KG1 (cell line): ENCODE measurements around the gene RBP3.

Experiments
- DNase-seq: peaks from one replicate; lab custom pipeline; 2025; lab: John Stamatoyannopoulos, UW

The RBP3 gene

GRCh38 chr10:47319784-47320183 lies 28.4 kb upstream of the RBP3 start:
- DNase-seq, result no peak

GRCh38 chr10:47320812-47321211 lies 27.4 kb upstream of the RBP3 start:
- DNase-seq, result no peak

- no peak for DNase-seq
Measured at GRCh38 chr10:47321521-47322195, 26.5 kb upstream of the RBP3 start.

- DNase-seq, result no peak
Measured at GRCh38 chr10:47322300-47323061, 25.7 kb upstream of the RBP3 start, which contains the start of gene GDF2. TSS of gene GDF2 (plus strand) at chr10:47322454. CDS start at chr10:47322669, 215 bp downstream.

- no peak for DNase-seq
Measured at GRCh38 chr10:47323087-47323486, 25.1 kb upstream of the RBP3 start.

GRCh38 chr10:47323636-47324296 lies 24.4 kb upstream of the RBP3 start:
- no peak for DNase-seq

GRCh38 chr10:47325303-47326291 lies 22.6 kb upstream of the RBP3 start:
- no peak for DNase-seq

GRCh38 chr10:47326306-47326926 lies 21.7 kb upstream of the RBP3 start:
- no peak for DNase-seq

GRCh38 chr10:47326927-47327330 lies 21.2 kb upstream of the RBP3 start:
- no peak for DNase-seq

GRCh38 chr10:47329855-47330254 lies 18.3 kb upstream of the RBP3 start:
- DNase-seq, result no peak

- no peak for DNase-seq
Measured at GRCh38 chr10:47330366-47330765, 17.8 kb upstream of the RBP3 start.

GRCh38 chr10:47330804-47331203 lies 17.4 kb upstream of the RBP3 start:
- DNase-seq, result no peak

- no peak for DNase-seq
Measured at GRCh38 chr10:47331491-47331890, 16.7 kb upstream of the RBP3 start.

- DNase-seq, result no peak
Measured at GRCh38 chr10:47331954-47332353, 16.2 kb upstream of the RBP3 start.

- DNase-seq, result no peak
Measured at GRCh38 chr10:47332371-47332770, 15.8 kb upstream of the RBP3 start.

GRCh38 chr10:47332946-47333345 lies 15.2 kb upstream of the RBP3 start:
- DNase-seq, result no peak

GRCh38 chr10:47333532-47333931 lies 14.6 kb upstream of the RBP3 start:
- DNase-seq, result no peak

- DNase-seq, result no peak
Measured at GRCh38 chr10:47334466-47335295, 13.5 kb upstream of the RBP3 start.

- DNase-seq, result no peak
Measured at GRCh38 chr10:47335906-47336305, 12.3 kb upstream of the RBP3 start.

- no peak for DNase-seq
Measured at GRCh38 chr10:47336387-47337134, 11.6 kb upstream of the RBP3 start.
